ENCODE measurements around the gene SMAD1. TPM values are rescaled to one million over a fixed set of nuclear protein-coding genes. Genes with fewer than 3 reads are reported as not detected.

The SMAD1 gene
- total and polyA plus RNA-seq, 2 of the 4 experiments (the other 2 are of a cell fraction) = 11.6 to 17.6 TPM

DNA sequence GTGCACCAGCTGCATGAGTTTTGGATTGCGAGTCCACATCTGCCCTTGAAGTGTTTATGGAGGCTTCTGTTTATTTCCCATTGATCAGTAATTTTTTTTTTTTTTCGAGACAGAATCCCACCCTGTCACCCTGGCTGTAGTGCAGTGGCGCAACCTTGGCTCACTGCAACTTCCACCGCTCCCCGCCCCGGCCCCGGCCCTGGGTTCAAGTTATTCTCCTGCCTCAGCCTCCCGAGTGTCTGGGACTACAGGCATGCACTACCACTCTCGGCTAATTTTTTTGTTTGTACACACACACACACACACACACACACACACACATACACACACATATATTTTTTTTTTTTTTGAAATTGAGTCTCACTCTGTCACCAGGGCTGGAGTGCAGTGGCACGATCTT is 46.1 kb downstream of the SMAD1 start:
- Histone ChIP-seq H3K4ac (ENCODE audit: low read depth, low read length) (no peak overlapping the region), H3K14ac (replicated peaks; ENCODE audit: low read depth, low read length) (no peak overlapping the region), H2BK20ac (ENCODE audit: low read depth, low read length) (no peak overlapping the region), H3K9me1 (ENCODE audit: insufficient read depth, low read length) (no peaks in the 10 kb centered on the region; the same call in 1 of the 2 replicates), H3K9ac (ENCODE audit: low read depth, low read length) (no peak overlapping the region), H2AFZ (replicated peaks; ENCODE audit: low read length, poor library complexity) (no peak overlapping the region), H4K20me1 (ENCODE audit: insufficient read depth, low read length) (no peaks in the 10 kb centered on the region), H3K4me2 (ENCODE audit: low read depth, low read length) (no peak overlapping the region), H4K8ac (ENCODE audit: low read depth in 2 of 2, low read length in 2 of 2) (no peak overlapping the region), H3K9me3 (ENCODE audit: control insufficient read depth, insufficient read depth, low read length) (no peaks in the 10 kb centered on the region), H4K5ac (ENCODE audit: low read depth, low read length) (no peak overlapping the region), H2AK5ac (ENCODE audit: low read depth, low read length) (no peak overlapping the region), H3K23ac (ENCODE audit: low read depth, low read length) (no peak overlapping the region), H3K27me3 (ENCODE audit: control insufficient read depth, insufficient read depth, low read length) (no peaks in the 10 kb centered on the region), H3K18ac (ENCODE audit: low read depth, low read length) (no peak overlapping the region), H3K4me1 (ENCODE audit: control insufficient read depth, insufficient read depth, low read length) (peaks cover 5% of the 10 kb centered on the region; the same call in 1 of the 2 replicates), H2AK9ac (replicated peaks; ENCODE audit: low read depth, low read length, poor library complexity) (no peak overlapping the region), H2BK5ac (ENCODE audit: low read depth, low read length, poor library complexity, severe bottlenecking) (no peak overlapping the region), H3K79me1 (ENCODE audit: low read depth in 1 of 2, low read length in 2 of 2) (peaks cover 16 to 19% of the 10 kb centered on the region in 2 experiments), H3K36me3 (ENCODE audit: control insufficient read depth, insufficient read depth, low read length) (no peaks in the 10 kb centered on the region), H3K4me3 (ENCODE audit: insufficient read depth, low read depth, low read length) (no peak overlapping the region), H4K91ac (ENCODE audit: insufficient read depth, low read depth, low read length) (no peak overlapping the region), H2BK120ac (ENCODE audit: low read depth, low read length) (no peak overlapping the region), H3K56ac (ENCODE audit: extremely low read depth, insufficient read depth, low read length) (no peak overlapping the region), H3K27ac (ENCODE audit: insufficient read depth, low read length) (no peak overlapping the region), H2BK15ac (ENCODE audit: low read depth, low read length) (no peak overlapping the region)
- WGBS, 2 experiments (ENCODE audit: extremely low coverage in 2 of 2, insufficient read length in 1 of 2) = 93% methylated on average over 3 of the region's 10 CpGs; no CpG with 5 or more reads in 1 of the 2 experiments
- intact Hi-C loops (cut with micrococcal nuclease) = no loop called here
- ChIA-PET POLR2A (ENCODE audit: unreplicated experiment) (no interaction called here), CTCF (no interaction called here)
- no TSS peak for BruUV-seq (replicated peaks)
- no peak for DNase-seq
- dilution Hi-C loops (cut with HindIII; ENCODE audit: low sequenced_read_pairs, unreplicated experiment) = no loop called here
- in situ Hi-C loops (cut with MboI; ENCODE audit: low sequenced_read_pairs) = no loop called here
- TF ChIP-seq MXI1 (IDR thresholded peaks at IDR 0.05; ENCODE audit: borderline replicate concordance, low read depth, low read length) (no peak), SMC3 (IDR thresholded peaks at IDR 0.05; ENCODE audit: low read depth, low read length) (no peak), CHD1 (IDR thresholded peaks at IDR 0.05; ENCODE audit: low read depth, low read length) (no peak), MAFK (IDR thresholded peaks at IDR 0.05; ENCODE audit: low read depth, low read length) (no peak), RCOR1 (IDR thresholded peaks at IDR 0.05; ENCODE audit: insufficient replicate concordance, low read length) (no peak), FOS (IDR thresholded peaks at IDR 0.05; ENCODE audit: low read depth, low read length) (no peak), MAZ (IDR thresholded peaks at IDR 0.05; ENCODE audit: borderline replicate concordance, low read depth, low read length) (no peak), POLR2A (IDR thresholded peaks at IDR 0.05; ENCODE audit: low read depth, low read length) (no peak), CTCF (conservative IDR thresholded peaks at IDR 0.05; ENCODE audit: low read depth, low read length) (no peak)
- TF ChIP-seq, protein P1, sequence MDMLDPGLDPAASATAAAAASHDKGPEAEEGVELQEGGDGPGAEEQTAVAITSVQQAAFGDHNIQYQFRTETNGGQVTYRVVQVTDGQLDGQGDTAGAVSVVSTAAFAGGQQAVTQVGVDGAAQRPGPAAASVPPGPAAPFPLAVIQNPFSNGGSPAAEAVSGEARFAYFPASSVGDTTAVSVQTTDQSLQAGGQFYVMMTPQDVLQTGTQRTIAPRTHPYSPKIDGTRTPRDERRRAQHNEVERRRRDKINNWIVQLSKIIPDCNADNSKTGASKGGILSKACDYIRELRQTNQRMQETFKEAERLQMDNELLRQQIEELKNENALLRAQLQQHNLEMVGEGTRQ (IDR thresholded peaks at IDR 0.05; ENCODE audit: low read depth, low read length) = no peak
- ATAC-seq (ENCODE audit: low read depth) = no peak
